BLaER1 treated with 17β-estradiol and CSF1 and Interleukin-3, amounts not matched to agents 10 nM and 100 nM (cell line): ENCODE results near the gene APOL3.
"Not testable (repeated sequence)": the region's sequence is repeated elsewhere in the genome, so short reads cannot be mapped to it uniquely, and the experiment has no call there.

ENCODE experiments used
- H3K27ac ChIP-seq, 11 experiments: shearing (Covaris generic); formaldehyde crosslinking; 2 replicates each; pipeline ENCODE4 v1.8.1; 2022
- H3K27me3 ChIP-seq, 11 experiments: shearing (Covaris generic); formaldehyde crosslinking; 2 replicates each; pipeline ENCODE4 v1.8.1; 2022
- H3K36me3 ChIP-seq, 11 experiments: shearing (Covaris generic); formaldehyde crosslinking; 2 replicates each; pipeline ENCODE4 v1.8.1; 2022
- H3K4me1 ChIP-seq, 10 experiments: shearing (Covaris generic); formaldehyde crosslinking; 2 replicates each; pipeline ENCODE4 v1.8.1; 2022
- H3K4me2 ChIP-seq, 11 experiments: shearing (Covaris generic); formaldehyde crosslinking; 2 replicates each; pipeline ENCODE4 v1.8.1; 2022
- H3K4me3 ChIP-seq, 10 experiments: shearing (Covaris generic); formaldehyde crosslinking; 2 replicates each; pipeline ENCODE4 v1.8.1; 2022
- H3K9ac ChIP-seq, 11 experiments: shearing (Covaris generic); formaldehyde crosslinking; 2 replicates each; pipeline ENCODE4 v1.8.1; 2022
- H3K9me3 ChIP-seq, 11 experiments: shearing (Covaris generic); formaldehyde crosslinking; replicated peaks in 1 of 11; 2 replicates each; pipeline ENCODE4 v1.8.1; 2022
- H4K20me1 ChIP-seq, 11 experiments: shearing (Covaris generic); formaldehyde crosslinking; 2 replicates each; pipeline ENCODE4 v1.8.1; 2022
- Cebpa-rat ChIP-seq, 11 experiments: shearing (Covaris generic); IDR thresholded peaks; 2 replicates each; pipeline ENCODE4 v1.8.1; 2022

Gene APOL3, protein sequence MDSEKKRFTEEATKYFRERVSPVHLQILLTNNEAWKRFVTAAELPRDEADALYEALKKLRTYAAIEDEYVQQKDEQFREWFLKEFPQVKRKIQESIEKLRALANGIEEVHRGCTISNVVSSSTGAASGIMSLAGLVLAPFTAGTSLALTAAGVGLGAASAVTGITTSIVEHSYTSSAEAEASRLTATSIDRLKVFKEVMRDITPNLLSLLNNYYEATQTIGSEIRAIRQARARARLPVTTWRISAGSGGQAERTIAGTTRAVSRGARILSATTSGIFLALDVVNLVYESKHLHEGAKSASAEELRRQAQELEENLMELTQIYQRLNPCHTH

DNA sequence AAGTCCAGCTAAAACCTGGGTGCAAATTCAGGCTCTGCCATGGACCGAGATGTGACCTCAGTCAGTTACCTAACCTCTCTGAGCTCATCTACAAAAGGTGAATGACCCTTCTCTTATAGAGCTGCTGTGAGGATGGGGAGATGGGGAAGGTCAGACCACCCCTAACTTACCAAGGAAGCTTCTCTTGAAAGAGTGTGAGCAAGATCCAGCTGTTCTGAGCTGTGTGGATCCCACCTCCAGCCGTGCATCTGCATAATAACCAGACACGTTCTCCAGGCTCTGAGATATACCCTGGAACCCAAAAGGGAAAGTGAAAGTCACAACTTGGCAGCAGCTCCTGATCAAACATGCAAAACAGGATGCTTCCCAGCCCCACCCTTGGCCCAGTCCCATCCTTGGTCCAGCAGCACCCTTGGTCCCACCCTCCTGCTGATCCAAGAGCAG lies at the start of gene APOL3:
TSS of gene APOL3 (minus strand) at position 257 of the 444 bp plus-strand sequence. CDS start 11,700 bp downstream, outside the sequence.
- H3K9ac ChIP-seq = peak within 1 kb of the TSS; percentile 66 to 90 (median 80)
- H3K4me2 ChIP-seq = peak within 1 kb of the TSS; percentile 92 to 99 (median 97)
- peaks cover 87 to 98% (median 95%) of the 10 kb centered on the region in 10 experiments for H3K4me1 ChIP-seq

DNA sequence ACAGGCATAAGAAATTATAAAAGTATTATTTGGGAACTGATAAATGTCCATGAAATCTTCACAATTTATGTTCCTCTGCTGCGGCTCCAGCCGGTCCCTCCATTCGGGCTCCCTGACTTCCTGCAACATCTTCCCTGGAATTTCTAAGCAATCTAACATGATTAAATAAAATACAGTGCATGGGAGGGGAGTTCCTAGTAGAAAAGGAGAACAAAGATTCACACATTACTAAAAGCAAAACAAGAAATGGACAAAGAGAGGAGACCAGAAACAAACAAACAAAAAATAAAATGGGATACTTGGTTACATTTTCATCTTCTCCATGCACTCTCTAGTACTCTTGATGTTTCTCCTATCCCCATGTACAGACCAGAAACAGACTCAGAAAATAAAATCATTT lies 49.7 kb upstream of the APOL3 start:
- H3K27me3 ChIP-seq = no peaks in the 10 kb centered on the region
- peak overlapping the region in 3 of 11 experiments; percentile 11 to 65 (median 22); a peak in 3 of 22 replicates for H3K27ac ChIP-seq
- no peak overlapping the region for H3K4me3 ChIP-seq
- no peaks in the 10 kb centered on the region for H3K36me3 ChIP-seq
- no peak for TF ChIP-seq Cebpa-rat (IDR thresholded peaks at IDR 0.05)
- H4K20me1 ChIP-seq = no peaks in the 10 kb centered on the region
- H3K9ac ChIP-seq = 0 out of 22 replicates have a peak overlapping the region, but pooled peaks of 1 of the 11 experiments have one; percentile 1
- peaks cover 10 to 28% (median 25%) of the 10 kb centered on the region in 11 experiments; a peak in 20 of 22 replicates for H3K9me3 ChIP-seq
- peak overlapping the region in 6 of 11 experiments; percentile 73 to 96 (median 76); a peak in 11 of 22 replicates for H3K4me2 ChIP-seq
- peaks cover 17 to 90% (median 49%) of the 10 kb centered on the region in 10 experiments for H3K4me1 ChIP-seq

More for the DNA sequence above, at the start of gene APOL3:
- H3K4me3 ChIP-seq = peak within 1 kb of the TSS; percentile 50 to 75 (median 62)
- no peak for TF ChIP-seq Cebpa-rat (IDR thresholded peaks at IDR 0.05)
- H3K36me3 ChIP-seq = peaks cover 0 to 3% (median 0%) of the 10 kb centered on the region in 11 experiments; a peak in 3 of 22 replicates
- H3K9me3 ChIP-seq = no peaks in the 10 kb centered on the region
- H4K20me1 ChIP-seq = no peaks in the 10 kb centered on the region
- H3K27ac ChIP-seq = peak within 1 kb of the TSS; percentile 35 to 96 (median 84)
- H3K27me3 ChIP-seq = no peaks in the 10 kb centered on the region

DNA sequence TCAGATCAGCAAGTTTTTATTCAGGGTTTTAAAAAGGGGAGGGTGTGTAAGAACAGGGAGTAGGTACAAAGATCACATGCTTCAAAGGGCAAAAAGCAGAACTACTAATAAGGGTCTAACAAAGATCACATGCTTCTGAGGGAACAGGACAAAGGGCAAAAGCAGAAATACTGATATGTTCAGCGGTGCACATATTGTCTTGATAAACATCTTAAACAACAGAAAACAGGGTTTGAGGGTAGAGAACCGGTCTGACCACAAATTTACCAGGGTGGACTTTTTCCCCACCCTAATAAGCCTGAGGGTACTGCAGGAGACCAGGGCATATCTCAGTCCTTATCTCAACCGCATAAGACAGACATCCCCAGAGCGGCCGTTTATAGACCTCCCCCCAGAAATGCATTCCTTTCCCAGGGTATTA lies 48.9 kb upstream of the APOL3 start:
- H3K4me3 ChIP-seq, H3K36me3 ChIP-seq, H3K9ac ChIP-seq, H4K20me1 ChIP-seq, H3K27me3 ChIP-seq, H3K27ac ChIP-seq: not testable (repeated sequence)
- Histone ChIP-seq H3K9me3 (peaks cover 10 to 28% (median 25%) of the 10 kb centered on the region in 11 experiments; a peak in 20 of 22 replicates), H3K4me2 (peak overlapping the region in 2 of 11 experiments; percentile 88 to 96; a peak in 4 of 22 replicates), H3K4me1 (peaks cover 17 to 92% (median 49%) of the 10 kb centered on the region in 10 experiments)

DNA sequence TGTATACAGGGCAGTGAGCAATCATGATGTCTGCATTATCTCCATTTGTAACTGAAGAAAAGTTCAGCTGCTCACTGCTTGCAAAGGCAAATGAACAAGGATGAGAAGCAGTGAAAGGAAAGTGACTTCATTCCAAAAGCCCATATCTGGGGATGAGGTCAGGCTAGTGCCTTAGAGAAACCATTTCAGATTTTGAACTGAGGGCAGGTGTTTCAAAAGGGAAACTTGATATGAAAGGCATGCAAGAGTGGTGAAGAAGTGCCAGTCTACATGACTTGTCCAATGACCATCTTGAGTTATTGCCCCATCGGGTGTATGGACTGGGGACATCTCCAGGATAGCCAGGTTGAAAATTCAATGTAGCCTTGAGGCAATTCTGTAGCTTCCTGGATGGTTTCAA lies 48.4 kb upstream of the APOL3 start:
- peak overlapping the region in 2 of 11 experiments; percentile 88 to 96; a peak in 3 of 22 replicates for H3K4me2 ChIP-seq
- no peak overlapping the region for H3K4me3 ChIP-seq
- H3K9me3 ChIP-seq = peaks cover 10 to 28% (median 25%) of the 10 kb centered on the region in 11 experiments; a peak in 20 of 22 replicates
- H3K27me3 ChIP-seq = no peaks in the 10 kb centered on the region
- no peaks in the 10 kb centered on the region for H3K36me3 ChIP-seq
- no peaks in the 10 kb centered on the region for H4K20me1 ChIP-seq
- H3K9ac ChIP-seq = no peak overlapping the region
- TF ChIP-seq Cebpa-rat (IDR thresholded peaks at IDR 0.05) = no peak
- H3K27ac ChIP-seq = no peak overlapping the region
- peaks cover 17 to 87% (median 48%) of the 10 kb centered on the region in 10 experiments for H3K4me1 ChIP-seq

DNA sequence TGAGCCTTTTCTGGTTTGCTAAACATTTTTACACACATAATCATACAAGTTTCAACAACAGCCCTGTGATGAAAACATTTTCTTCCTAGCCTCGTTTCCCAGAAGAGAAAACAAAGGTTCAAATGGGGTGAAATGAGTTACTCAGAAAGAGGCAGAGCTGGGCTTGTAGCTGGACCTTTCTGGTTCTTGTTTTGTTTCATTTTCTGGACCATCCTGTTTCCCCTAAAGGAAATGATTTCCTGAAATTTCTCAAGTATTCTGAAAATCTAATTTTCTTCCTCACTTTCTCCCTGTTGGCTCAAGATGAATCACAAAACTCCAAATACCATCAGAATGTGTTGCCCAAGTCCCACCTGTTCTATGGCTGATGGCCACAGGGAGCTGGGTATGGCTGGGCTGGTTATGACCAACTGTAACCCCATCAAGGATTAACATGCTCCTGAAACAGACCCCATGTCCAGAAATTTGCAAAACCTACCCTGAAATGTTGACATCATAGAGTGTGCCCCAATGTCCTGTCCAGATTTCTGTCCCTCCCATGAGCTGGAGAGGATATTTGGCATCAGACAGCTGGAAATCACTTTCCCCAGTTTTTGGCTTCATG lies 47.7 kb upstream of the APOL3 start:
- H3K4me2 ChIP-seq = peak overlapping the region in 2 of 11 experiments; percentile 5 to 88; a peak in 3 of 22 replicates
- H4K20me1 ChIP-seq = no peaks in the 10 kb centered on the region
- no peaks in the 10 kb centered on the region for H3K27me3 ChIP-seq
- no peak overlapping the region for H3K27ac ChIP-seq
- H3K4me1 ChIP-seq = peaks cover 17 to 81% (median 42%) of the 10 kb centered on the region in 10 experiments
- peaks cover 10 to 28% (median 25%) of the 10 kb centered on the region in 11 experiments; a peak in 20 of 22 replicates for H3K9me3 ChIP-seq
- no peak overlapping the region for H3K4me3 ChIP-seq
- H3K9ac ChIP-seq = no peak overlapping the region
- no peak for TF ChIP-seq Cebpa-rat (IDR thresholded peaks at IDR 0.05)
- no peaks in the 10 kb centered on the region for H3K36me3 ChIP-seq

DNA sequence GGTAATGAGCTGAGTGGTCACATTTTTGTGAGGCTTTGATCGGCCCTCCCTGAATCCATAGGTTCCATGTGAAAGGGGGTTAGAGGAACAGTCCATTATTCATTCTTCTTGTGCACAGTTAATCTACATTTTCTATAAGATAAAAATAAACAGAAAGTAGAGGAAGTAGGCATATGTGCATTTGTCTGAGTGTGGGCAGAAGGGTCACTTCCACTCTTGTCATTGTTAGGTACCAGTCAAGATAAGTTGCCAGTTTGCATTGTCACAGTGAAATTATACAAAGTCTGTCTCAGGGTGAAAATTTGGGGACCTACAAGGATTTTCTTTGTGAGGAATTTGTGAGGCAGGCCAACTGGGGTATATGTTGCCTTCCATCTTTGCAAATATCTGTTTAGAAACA lies 45.7 kb upstream of the APOL3 start:
- Histone ChIP-seq H3K36me3 (no peaks in the 10 kb centered on the region), H3K27ac (no peak overlapping the region), H3K27me3 (no peaks in the 10 kb centered on the region), H3K9me3 (peaks cover 10 to 28% (median 25%) of the 10 kb centered on the region in 11 experiments; a peak in 20 of 22 replicates), H3K9ac (no peak overlapping the region), H4K20me1 (no peaks in the 10 kb centered on the region), H3K4me2 (peak overlapping the region; percentile 40 to 79 (median 62)), H3K4me3 (no peak overlapping the region), H3K4me1 (peaks cover 25 to 71% (median 39%) of the 10 kb centered on the region in 10 experiments)
- TF ChIP-seq Cebpa-rat (IDR thresholded peaks at IDR 0.05) = no peak

DNA sequence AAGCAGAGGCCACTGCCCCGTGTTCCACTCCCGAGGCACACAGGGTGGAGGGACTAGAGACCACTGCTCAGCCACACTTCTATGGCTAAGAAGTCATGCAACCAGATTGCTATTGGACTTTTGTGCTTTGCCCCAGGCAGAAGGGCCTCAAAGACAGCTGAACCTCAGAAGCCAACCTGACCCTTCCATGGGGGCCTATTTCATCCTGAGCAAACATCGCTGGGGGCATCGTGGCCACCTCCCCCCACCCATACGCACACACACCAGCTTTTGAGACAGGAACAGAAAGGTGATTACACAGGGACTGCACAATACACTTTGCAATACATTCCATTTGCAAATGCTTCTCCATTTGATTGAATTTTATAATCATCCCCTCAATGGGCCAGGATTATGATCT lies 45.0 kb upstream of the APOL3 start:
- peak overlapping the region; percentile 40 to 79 (median 62) for H3K4me2 ChIP-seq
- H3K4me1 ChIP-seq = peaks cover 19 to 64% (median 33%) of the 10 kb centered on the region in 10 experiments
- H4K20me1 ChIP-seq, H3K27me3 ChIP-seq, H3K27ac ChIP-seq, H3K36me3 ChIP-seq, H3K9ac ChIP-seq, H3K4me3 ChIP-seq: not testable (repeated sequence)
- H3K9me3 ChIP-seq = peaks cover 10 to 26% (median 24%) of the 10 kb centered on the region in 11 experiments; a peak in 20 of 22 replicates

DNA sequence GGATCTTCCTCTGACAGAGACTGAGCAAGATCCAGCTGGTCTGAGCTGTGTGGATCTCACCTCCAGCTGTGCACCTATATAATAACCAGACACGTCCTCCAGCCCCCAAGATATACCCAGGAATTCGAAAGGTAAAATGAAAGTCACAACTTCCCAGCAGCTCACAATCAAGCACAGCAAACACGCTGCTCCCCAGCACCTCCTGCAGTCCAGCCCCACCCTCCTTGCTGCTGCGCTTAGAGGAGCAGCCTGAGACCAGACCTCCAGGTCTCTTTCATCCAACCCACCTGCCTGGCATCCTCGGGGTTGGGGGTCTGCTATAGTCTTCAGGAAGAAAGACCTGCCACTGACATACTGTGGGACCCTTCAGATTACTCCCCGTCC lies 44.1 kb upstream of the APOL3 start:
- Histone ChIP-seq H3K9ac (no peak overlapping the region), H3K27ac (no peak overlapping the region), H3K4me3 (no peak overlapping the region), H4K20me1 (no peaks in the 10 kb centered on the region), H3K4me1 (peaks cover 27 to 54% (median 34%) of the 10 kb centered on the region in 10 experiments), H3K9me3 (peaks cover 9 to 16% (median 14%) of the 10 kb centered on the region in 11 experiments; a peak in 20 of 22 replicates), H3K27me3 (no peaks in the 10 kb centered on the region), H3K4me2 (no peak overlapping the region), H3K36me3 (no peaks in the 10 kb centered on the region)
- TF ChIP-seq Cebpa-rat (IDR thresholded peaks at IDR 0.05) = no peak

DNA sequence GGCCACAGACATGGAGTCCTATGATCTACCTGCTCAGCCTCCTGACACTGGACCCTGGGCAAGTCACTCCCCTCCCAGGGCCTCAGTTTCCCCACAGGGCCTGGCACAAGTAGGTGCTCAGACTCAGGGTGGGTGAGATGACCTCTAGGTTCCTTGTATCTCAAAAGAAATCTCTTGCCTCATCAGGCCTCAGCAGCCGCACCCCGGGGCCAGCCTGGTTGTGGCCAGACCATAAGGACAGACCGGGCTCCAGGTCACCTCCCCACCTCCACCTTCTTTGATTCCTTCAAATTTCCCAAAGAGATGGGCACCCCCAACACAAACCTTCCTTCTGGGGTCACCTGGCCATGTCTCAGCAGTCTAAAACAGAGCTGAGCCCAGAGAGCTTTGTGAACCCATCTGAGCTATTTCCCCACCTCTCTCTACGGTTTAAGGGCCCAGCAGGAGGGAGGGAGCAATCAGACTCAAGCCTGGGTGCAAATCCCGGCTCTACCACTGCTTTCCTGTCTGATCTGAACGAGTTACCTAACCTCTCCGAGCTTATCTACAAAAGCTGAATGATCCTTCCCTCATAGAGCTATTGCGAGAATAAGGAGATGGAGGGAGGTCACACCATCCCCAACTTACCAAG lies 43.6 kb upstream of the APOL3 start:
- Histone ChIP-seq H3K9me3 (peaks cover 4 to 11% (median 9%) of the 10 kb centered on the region in 11 experiments; a peak in 20 of 22 replicates), H3K36me3 (no peaks in the 10 kb centered on the region), H3K4me1 (peaks cover 32 to 53% (median 39%) of the 10 kb centered on the region in 10 experiments), H3K9ac (no peak overlapping the region), H4K20me1 (no peaks in the 10 kb centered on the region), H3K4me3 (no peak overlapping the region), H3K4me2 (no peak overlapping the region), H3K27ac (no peak overlapping the region), H3K27me3 (no peaks in the 10 kb centered on the region)
- TF ChIP-seq Cebpa-rat (IDR thresholded peaks at IDR 0.05) = no peak

DNA sequence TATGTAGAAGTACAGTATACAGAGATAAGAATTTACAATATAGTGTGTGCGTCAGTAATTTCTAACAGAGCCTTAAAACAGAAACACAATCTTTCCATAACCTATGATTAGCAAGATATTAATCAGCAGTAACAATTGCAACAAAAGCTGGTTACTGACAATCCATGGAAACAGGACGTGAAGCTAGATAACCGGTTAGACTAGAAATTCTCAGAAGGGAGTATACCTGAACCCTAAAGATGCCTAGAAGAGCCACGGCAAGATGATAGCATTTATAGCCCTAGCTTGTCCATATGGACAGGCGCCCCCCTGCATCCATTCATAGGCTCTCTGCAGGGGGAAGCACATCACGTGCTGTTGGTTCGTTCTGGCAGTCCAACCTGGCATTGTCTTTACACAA lies 42.9 kb upstream of the APOL3 start:
- H3K4me1 ChIP-seq = peaks cover 39 to 53% (median 46%) of the 10 kb centered on the region in 10 experiments
- not testable (repeated sequence) for H3K9me3 ChIP-seq, H3K9ac ChIP-seq, H3K4me2 ChIP-seq, H4K20me1 ChIP-seq, H3K36me3 ChIP-seq, H3K27ac ChIP-seq, H3K4me3 ChIP-seq, H3K27me3 ChIP-seq

DNA sequence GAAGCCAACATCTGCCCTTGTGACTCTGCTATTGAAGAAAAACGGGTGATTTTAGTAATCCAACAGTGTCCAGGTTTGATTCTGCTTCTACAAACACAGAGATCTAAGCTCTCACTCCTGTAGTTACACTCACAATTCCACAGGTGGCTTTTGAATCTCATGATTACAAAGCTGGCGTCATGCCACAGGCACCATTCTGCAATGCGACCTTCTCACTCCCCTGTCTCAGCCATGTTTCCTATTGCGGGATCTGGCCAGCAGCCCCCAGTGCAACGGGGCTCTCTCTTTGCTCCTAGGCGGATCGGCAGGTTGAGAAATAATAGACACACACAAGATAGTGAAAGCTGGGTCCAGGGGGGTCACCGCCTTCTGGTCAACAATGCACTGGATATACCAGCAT lies 42.4 kb upstream of the APOL3 start:
- H3K27me3 ChIP-seq, H3K36me3 ChIP-seq, H4K20me1 ChIP-seq, H3K4me3 ChIP-seq, H3K9me3 ChIP-seq, H3K9ac ChIP-seq, H3K27ac ChIP-seq: not testable (repeated sequence)
- H3K4me1 ChIP-seq = peaks cover 44 to 57% (median 51%) of the 10 kb centered on the region in 10 experiments
- H3K4me2 ChIP-seq = peak overlapping the region in 5 of 11 experiments; percentile 3 to 69 (median 23); a peak in 7 of 22 replicates
